CD4-positive, alpha-beta memory T cell (primary cell): Measurements from ENCODE around the gene LSR. TPM values are rescaled to one million over a fixed set of nuclear protein-coding genes. Genes with fewer than 3 reads are reported as not detected.

ENCODE experiments used
- CTCF ChIA-PET: fragments of 350-600 bp; sonication (Branson Sonifier 250); formaldehyde crosslinking; loops from one replicate; lab custom pipeline; 2021; ENCODE audit warnings: inconsistent platforms; ENCODE audit not compliant: partially characterized antibody; lab: Charles Lee
- POLR2A ChIA-PET: fragments of 350-600 bp; sonication (Branson Sonifier 250); formaldehyde crosslinking; loops from one replicate; lab custom pipeline; 2021; ENCODE audit not compliant: partially characterized antibody; lab: Charles Lee
- DNase-seq, 5 donors: peaks; one replicate each; pipeline versions ENCODE4 v3.0.0 to v3.0.0-alpha.2; 2020 to 2022; ENCODE audit warnings: mixed read lengths in 1 of 5
- H3K27ac ChIP-seq: one replicate; pipeline ENCODE4 v1.7.0; 2013; ENCODE audit warnings: low read depth, low read length
- H3K27me3 ChIP-seq: 2 replicates; pipeline ENCODE4 v1.7.0; 2013; ENCODE audit warnings: mild to moderate bottlenecking, low read length, moderate library complexity; ENCODE audit not compliant: insufficient read depth
- H3K36me3 ChIP-seq: 2 replicates; pipeline ENCODE4 v1.7.0; 2013; ENCODE audit warnings: mild to moderate bottlenecking, low read length, moderate library complexity; ENCODE audit not compliant: insufficient read depth
- H3K4me1 ChIP-seq: 2 replicates; pipeline ENCODE4 v1.7.0; 2013; ENCODE audit warnings: mild to moderate bottlenecking, low read length, moderate library complexity; ENCODE audit not compliant: insufficient read depth
- H3K4me3 ChIP-seq, 2 donors: one replicate each; pipeline ENCODE4 v1.7.0; 2013; ENCODE audit warnings: low read length in 2 of 2, mild to moderate bottlenecking in 1 of 2
- H3K9me3 ChIP-seq, 2 donors: one replicate each; pipeline ENCODE4 v1.7.0; 2013; ENCODE audit warnings: low read length in 2 of 2, control low read depth in 1 of 2; ENCODE audit not compliant: control insufficient read depth in 1 of 2
- H3K27ac Mint-ChIP-seq, 7 donors: one replicate each; pipeline ENCODE4 v1.8.0; 2020 to 2021; ENCODE audit warnings: mixed read lengths in 7 of 7, mild to moderate bottlenecking in 6 of 7, inconsistent platforms in 3 of 7, moderate library complexity in 3 of 7
- H3K27me3 Mint-ChIP-seq, 2 donors: one replicate each; pipeline ENCODE4 v1.8.0; 2020 to 2021; ENCODE audit warnings: mixed read lengths in 2 of 2
- H3K36me3 Mint-ChIP-seq, 2 donors: one replicate each; pipeline ENCODE4 v1.8.0; 2020 to 2021; ENCODE audit warnings: mixed read lengths in 2 of 2, inconsistent platforms in 1 of 2, mild to moderate bottlenecking in 1 of 2
- H3K4me1 Mint-ChIP-seq, 4 donors: one replicate each; pipeline ENCODE4 v1.8.0; 2020 to 2021; ENCODE audit warnings: mixed read lengths in 4 of 4, mild to moderate bottlenecking in 1 of 4
- H3K4me3 Mint-ChIP-seq, 8 donors: one replicate each; pipeline ENCODE4 v1.8.0; 2020 to 2021; ENCODE audit warnings: mixed read lengths in 8 of 8, mild to moderate bottlenecking in 7 of 8, moderate library complexity in 6 of 8, inconsistent platforms in 3 of 8
- H3K9me3 Mint-ChIP-seq, 8 donors: one replicate each; pipeline ENCODE4 v1.8.0; 2020 to 2021; ENCODE audit warnings: mixed read lengths in 8 of 8, mild to moderate bottlenecking in 5 of 8, inconsistent platforms in 3 of 8, moderate library complexity in 1 of 8
- intact Hi-C: fragments of 100-400 bp; cut with micrococcal nuclease; formaldehyde crosslinking; loops from one replicate; pipeline ENCODE4 v1.15.1; 2023
- polyA plus RNA-seq, 2 donors: library from polyadenylated mRNA; unstranded; fragments of 300-500 nt; fragmentation: Illumina TruSeq; gene quantifications; one replicate each; pipeline ENCODE4 v1.2.3, GENCODE V29; 2021
- total RNA-seq, 2 experiments: library from RNA; stranded (reverse); gene quantifications; one replicate each; pipeline ENCODE4 v1.2.3, GENCODE V29; 2021

Gene LSR
- total and polyA plus RNA-seq, 4 experiments from 2014 or later = 45.8 to 91.6 (median 62.5) TPM

- Mint-ChIP-seq H3K27me3 (no peaks in the 10 kb centered on the region), H3K4me1 (peaks cover 52 to 88% (median 71%) of the 10 kb centered on the region in 4 donors), H3K27ac (peak overlapping the region; percentile 98 to 100 (median 100)), H3K4me3 (peak overlapping the region; percentile 65 to 92 (median 84)), H3K9me3 (peaks cover 0 to 8% (median 4%) of the 10 kb centered on the region in 8 donors), H3K36me3 (peaks cover 0 to 10% of the 10 kb centered on the region in 2 donors)
- Histone ChIP-seq H3K4me3 (peak overlapping the region; percentile 15 to 39), H3K9me3 (peaks cover 0 to 4% of the 10 kb centered on the region in 2 donors), H3K27me3 (no peaks in the 10 kb centered on the region), H3K27ac (peak overlapping the region; percentile 98), H3K36me3 (no peaks in the 10 kb centered on the region), H3K4me1 (peaks cover 96% of the 10 kb centered on the region)
- POLR2A ChIA-PET = interaction anchor here (0.9 to 8.8 kb wide), 25 partner anchors 9 to 250 kb away, joined by 3 to 217 read pairs (median 10); partner anchors contain the start of genes FXYD5, FXYD7 and USF2
- no peak for DNase-seq
- intact Hi-C loops = loop anchor here (5.0 to 10.0 kb wide), 2 partner anchors 253 to 690 kb away; partner anchors contain the start of genes HCST and NFKBID
- CTCF ChIA-PET = interaction anchor here (1.5 to 3.2 kb wide), 5 partner anchors 24 to 71 kb away, joined by 4 to 25 read pairs (median 9); partner anchors contain the start of gene FXYD5
Observed at GRCh38 chr19:35212241-35212640, 36.6 kb upstream of the LSR start.

- peak overlapping the region; percentile 30 to 85 (median 76) for H3K4me3 Mint-ChIP-seq
Observed at GRCh38 chr19:35213663-35214632, 34.9 kb upstream of the LSR start.

DNA sequence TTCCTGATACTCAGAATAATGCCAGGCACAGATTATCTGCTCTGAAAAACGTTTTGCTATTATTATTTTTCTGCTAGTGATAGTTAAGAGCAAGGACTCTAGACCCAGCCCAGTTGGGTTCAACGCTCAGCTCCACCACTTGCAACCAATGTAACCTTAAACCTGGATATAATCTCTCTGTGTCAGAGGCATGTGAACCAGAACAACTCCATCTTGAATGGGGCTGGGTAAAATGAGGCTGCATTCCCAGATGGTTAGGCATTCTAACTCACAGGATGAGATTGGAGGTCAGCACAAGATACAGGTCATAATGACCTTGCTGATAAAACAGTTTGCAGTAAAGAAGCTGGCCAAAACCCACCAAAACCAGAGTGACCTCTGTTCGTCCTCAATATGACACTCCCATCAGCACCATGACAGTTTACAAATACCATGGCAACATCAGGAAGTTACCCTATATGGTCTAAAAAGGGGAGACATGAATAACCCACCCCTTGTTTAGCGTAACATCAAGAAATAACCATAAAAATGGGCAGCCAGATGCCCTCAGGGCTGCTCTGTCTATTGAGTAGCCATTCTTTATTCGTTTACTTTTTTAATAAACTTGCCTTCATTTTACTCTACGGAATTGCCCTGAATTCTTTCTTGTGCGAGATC is 33.9 kb upstream of the LSR start:
- Histone ChIP-seq H3K27me3 (no peaks in the 10 kb centered on the region), H3K27ac (peak overlapping the region; percentile 98), H3K36me3 (no peaks in the 10 kb centered on the region), H3K4me1 (peaks cover 78% of the 10 kb centered on the region), H3K4me3 (no peak overlapping the region), H3K9me3 (no peaks in the 10 kb centered on the region)
- Mint-ChIP-seq H3K27me3 (no peaks in the 10 kb centered on the region), H3K4me1 (peaks cover 40 to 77% (median 60%) of the 10 kb centered on the region in 4 donors), H3K9me3 (peaks cover 0 to 9% (median 4%) of the 10 kb centered on the region in 8 donors), H3K36me3 (peaks cover 0 to 10% of the 10 kb centered on the region in 2 donors), H3K27ac (peak overlapping the region; percentile 98 to 100 (median 100)), H3K4me3 (peak overlapping the region in 1 of 8 donors; percentile 69)
- DNase-seq = no peak
- POLR2A ChIA-PET = interaction anchor here (0.7 to 8.8 kb wide), 12 partner anchors 8 to 248 kb away, joined by 3 to 217 read pairs (median 18); partner anchors contain the start of genes FXYD5, FXYD7 and USF2
- intact Hi-C loops = loop anchor here (1.0 to 10.0 kb wide), 6 partner anchors 9 to 687 kb away; partner anchors contain the start of genes HCST and NFKBID
- CTCF ChIA-PET = interaction anchor here (1.1 to 2.7 kb wide), 6 partner anchors 21 to 145 kb away, joined by 3 to 25 read pairs (median 6); partner anchors contain the start of gene FXYD7

More at GRCh38 chr19:35213663-35214632, 34.9 kb upstream of the LSR start:
- POLR2A ChIA-PET = interaction anchor here (0.6 to 8.8 kb wide), 18 partner anchors 8 to 249 kb away, joined by 3 to 217 read pairs (median 12); partner anchors contain the start of genes FAM187B, FXYD5, FXYD7 and USF2
- Mint-ChIP-seq H3K4me1 (peaks cover 40 to 78% (median 61%) of the 10 kb centered on the region in 4 donors), H3K27me3 (no peaks in the 10 kb centered on the region), H3K36me3 (peaks cover 0 to 10% of the 10 kb centered on the region in 2 donors), H3K9me3 (peaks cover 0 to 9% (median 3%) of the 10 kb centered on the region in 8 donors), H3K27ac (peak overlapping the region; percentile 98 to 100 (median 100))
- Histone ChIP-seq H3K4me1 (peaks cover 84% of the 10 kb centered on the region), H3K27me3 (no peaks in the 10 kb centered on the region), H3K36me3 (no peaks in the 10 kb centered on the region), H3K9me3 (no peaks in the 10 kb centered on the region), H3K27ac (peak overlapping the region; percentile 98), H3K4me3 (peak overlapping the region in 1 of 2 donors; percentile 17)
- intact Hi-C loops = loop anchor here (1.0 to 10.0 kb wide), 6 partner anchors 8 to 688 kb away; partner anchors contain the start of genes HCST and NFKBID
- CTCF ChIA-PET = interaction anchor here (0.8 to 3.2 kb wide), 7 partner anchors 10 to 144 kb away, joined by 3 to 25 read pairs (median 7); partner anchors contain the start of genes FXYD5 and FXYD7
- DNase-seq = peak; percentile 89 to 96 (median 93)

DNA sequence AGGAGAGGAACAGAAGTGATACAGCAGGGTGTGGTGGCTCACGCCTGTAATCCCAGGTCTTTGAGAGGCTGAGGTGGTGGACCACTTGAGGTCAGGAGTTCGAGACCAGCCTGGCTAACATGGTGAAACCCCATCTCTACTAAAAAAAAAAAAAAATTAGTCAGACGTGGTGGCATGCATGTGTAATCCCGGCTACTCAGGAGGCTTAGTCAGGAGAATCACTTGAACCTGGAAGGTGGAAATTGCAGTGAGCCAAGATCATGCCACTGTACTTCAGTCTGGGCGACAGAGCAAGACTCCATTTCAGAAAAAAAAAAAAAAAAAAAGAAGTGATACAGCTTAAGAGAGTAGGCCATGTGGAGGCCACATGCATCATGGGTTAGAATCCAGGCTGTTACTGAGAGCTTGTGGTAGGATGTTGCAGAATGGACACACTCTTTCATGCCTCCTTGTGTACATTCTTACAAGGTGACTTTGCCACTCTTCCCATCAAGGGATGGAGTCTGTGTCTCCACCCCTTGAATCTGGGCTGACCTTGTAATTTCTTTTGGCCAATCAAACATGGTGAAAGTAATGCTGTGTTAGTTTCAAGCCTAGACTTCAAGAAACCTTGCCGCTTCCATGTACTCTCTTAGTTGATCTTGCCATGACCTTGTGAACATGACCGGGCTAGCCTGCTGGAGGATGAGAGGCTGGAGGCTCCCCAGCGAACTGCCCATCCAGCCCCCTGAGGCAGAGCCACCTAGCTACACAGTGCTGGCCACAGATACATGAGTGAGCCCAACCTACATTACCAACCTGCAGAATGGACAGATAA is 32.6 kb upstream of the LSR start:
- Histone ChIP-seq H3K4me3 (no peak overlapping the region), H3K27ac (no peak overlapping the region), H3K27me3 (no peaks in the 10 kb centered on the region), H3K4me1 (peaks cover 80% of the 10 kb centered on the region), H3K9me3 (no peaks in the 10 kb centered on the region), H3K36me3 (no peaks in the 10 kb centered on the region)
- intact Hi-C loops = loop anchor here (10.0 kb wide), 1 partner anchor 249 kb away; no protein-coding TSS in a partner anchor
- H3K36me3 Mint-ChIP-seq = peaks cover 0 to 10% of the 10 kb centered on the region in 2 donors
- peak overlapping the region; percentile 79 to 100 (median 98) for H3K27ac Mint-ChIP-seq
- no peak for DNase-seq
- peaks cover 41 to 80% (median 56%) of the 10 kb centered on the region in 4 donors for H3K4me1 Mint-ChIP-seq
- peaks cover 0 to 14% (median 4%) of the 10 kb centered on the region in 8 donors for H3K9me3 Mint-ChIP-seq
- ChIA-PET POLR2A (interaction anchor here (0.9 to 8.8 kb wide), 9 partner anchors 8 to 72 kb away, joined by 3 to 217 read pairs (median 12); partner anchors contain the start of genes FXYD5, FXYD7 and USF2), CTCF (interaction anchor here (0.7 to 2.7 kb wide), 17 partner anchors 10 to 901 kb away, joined by 3 to 25 read pairs (median 4); partner anchors contain the start of gene FXYD7)
- peak overlapping the region in 2 of 8 donors; percentile 8 to 21 for H3K4me3 Mint-ChIP-seq
- H3K27me3 Mint-ChIP-seq = no peaks in the 10 kb centered on the region

GRCh38 chr19:35216833-35217648 is 31.8 kb upstream of the LSR start:
- H3K27ac ChIP-seq = no peak overlapping the region
- Mint-ChIP-seq H3K36me3 (peaks cover 0 to 4% of the 10 kb centered on the region in 2 donors), H3K4me1 (peaks cover 35 to 72% (median 52%) of the 10 kb centered on the region in 4 donors), H3K4me3 (no peak overlapping the region), H3K27ac (peak overlapping the region; percentile 79 to 100 (median 93)), H3K9me3 (peaks cover 0 to 14% (median 4%) of the 10 kb centered on the region in 8 donors), H3K27me3 (no peaks in the 10 kb centered on the region)
- intact Hi-C loops = loop anchor here (10.0 kb wide), 1 partner anchor 248 kb away; no protein-coding TSS in a partner anchor
- DNase-seq = peak; percentile 40 to 58 (median 51)
- H3K4me1 ChIP-seq = peaks cover 77% of the 10 kb centered on the region
- H3K27me3 ChIP-seq = no peaks in the 10 kb centered on the region
- no peak overlapping the region for H3K4me3 ChIP-seq
- H3K9me3 ChIP-seq = no peaks in the 10 kb centered on the region
- H3K36me3 ChIP-seq = no peaks in the 10 kb centered on the region
- ChIA-PET CTCF (interaction anchor here (0.7 to 2.0 kb wide), 19 partner anchors 11 to 900 kb away, joined by 3 to 20 read pairs (median 3); partner anchors contain the start of gene FXYD7), POLR2A (interaction anchor here (0.7 to 8.8 kb wide), 9 partner anchors 10 to 73 kb away, joined by 3 to 126 read pairs (median 7); partner anchors contain the start of genes FXYD5, FXYD7 and USF2)
